ENCODE measurements around the gene VCP.
"Not testable (repeated sequence)": the region's sequence is repeated elsewhere in the genome, so short reads cannot be mapped to it uniquely, and the experiment has no call there.

Gene VCP

DNA sequence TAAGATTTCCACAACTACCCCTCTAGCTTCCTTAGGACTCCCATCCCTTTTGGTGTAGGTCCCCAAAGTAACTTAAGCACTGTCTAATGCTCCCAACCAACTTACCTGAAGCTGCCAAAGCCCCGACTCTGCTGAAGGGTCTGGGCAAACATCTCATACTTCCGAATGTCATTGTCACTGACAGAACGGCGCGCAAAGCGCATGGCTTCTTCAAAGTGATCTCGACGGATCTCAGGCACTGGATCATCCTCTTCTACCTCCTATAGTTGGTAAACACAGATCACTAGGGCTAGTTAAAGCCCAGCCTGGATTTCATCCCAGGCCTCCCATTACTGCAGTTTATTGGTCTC, 15.2 kb downstream of the VCP start:
- DNase-seq = no peak

DNA sequence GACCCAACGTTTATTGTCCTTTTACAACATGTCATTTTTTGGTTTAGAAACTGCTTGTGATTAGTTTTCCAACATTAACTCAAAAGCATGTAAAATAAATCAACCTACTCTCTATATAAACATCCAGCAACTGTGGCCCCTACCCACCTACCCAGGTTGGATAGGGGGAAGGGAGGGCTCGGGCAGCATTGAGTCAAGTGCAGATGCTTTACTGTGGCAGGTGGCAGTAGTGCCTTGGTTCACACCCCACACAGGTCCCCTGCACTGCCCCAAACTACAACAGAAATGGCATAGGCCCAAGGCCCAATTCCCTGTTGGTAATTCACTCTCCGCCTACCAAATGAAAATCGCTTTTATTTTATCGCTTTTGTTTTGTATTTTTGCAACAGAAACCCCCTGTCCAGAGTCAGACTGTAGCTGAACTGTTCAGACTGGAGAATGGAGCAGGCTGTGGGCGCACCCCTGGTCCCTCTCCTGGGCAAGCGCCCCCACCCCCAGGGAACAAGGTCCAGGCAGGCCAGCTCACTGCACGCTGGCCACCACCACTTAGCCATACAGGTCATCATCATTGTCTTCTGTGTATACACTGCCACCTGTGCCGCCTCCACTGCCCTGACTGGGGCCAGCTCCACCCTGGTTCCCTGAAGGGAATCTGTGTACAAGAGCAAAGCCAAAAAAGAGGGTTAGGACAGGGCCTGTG, 15.7 kb downstream of the VCP start:
- DNase-seq = no peak

DNA sequence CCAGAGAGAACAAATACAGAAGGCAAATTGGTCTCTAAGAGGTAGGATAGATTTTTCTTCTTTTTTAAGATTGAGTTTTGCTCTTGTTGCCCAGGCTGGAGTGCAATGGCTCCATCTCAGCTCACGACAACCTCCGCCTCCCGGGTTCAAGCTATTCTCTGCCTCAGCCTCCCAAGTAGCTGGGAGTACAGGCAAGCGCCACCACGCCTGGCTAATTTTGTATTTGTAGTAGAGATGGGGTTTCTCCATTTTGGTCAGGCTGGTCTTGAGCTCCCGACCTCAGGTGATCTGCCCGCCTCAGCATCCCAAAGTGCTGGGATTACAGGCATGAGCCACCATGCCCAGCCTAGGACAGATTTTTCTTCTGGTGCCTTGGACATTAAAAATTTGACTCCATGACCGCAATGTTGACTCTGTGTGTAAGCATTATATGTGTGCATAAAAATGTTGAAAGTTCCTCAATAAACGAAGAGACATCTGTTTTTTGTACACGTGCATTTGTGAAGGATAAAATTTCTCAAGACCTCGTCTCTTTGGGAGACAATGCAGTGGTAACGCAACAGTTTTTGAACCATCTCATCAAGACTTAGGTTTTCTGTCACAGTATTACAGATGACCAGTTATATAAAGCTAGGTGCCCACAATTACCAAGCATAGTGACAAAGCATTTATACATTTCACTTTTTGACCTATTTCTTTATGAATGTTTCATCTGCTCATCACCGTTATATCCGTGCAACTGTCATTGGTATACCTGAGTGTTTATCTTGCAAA, 17.4 kb downstream of the VCP start:
- DNase-seq = no peak

DNA sequence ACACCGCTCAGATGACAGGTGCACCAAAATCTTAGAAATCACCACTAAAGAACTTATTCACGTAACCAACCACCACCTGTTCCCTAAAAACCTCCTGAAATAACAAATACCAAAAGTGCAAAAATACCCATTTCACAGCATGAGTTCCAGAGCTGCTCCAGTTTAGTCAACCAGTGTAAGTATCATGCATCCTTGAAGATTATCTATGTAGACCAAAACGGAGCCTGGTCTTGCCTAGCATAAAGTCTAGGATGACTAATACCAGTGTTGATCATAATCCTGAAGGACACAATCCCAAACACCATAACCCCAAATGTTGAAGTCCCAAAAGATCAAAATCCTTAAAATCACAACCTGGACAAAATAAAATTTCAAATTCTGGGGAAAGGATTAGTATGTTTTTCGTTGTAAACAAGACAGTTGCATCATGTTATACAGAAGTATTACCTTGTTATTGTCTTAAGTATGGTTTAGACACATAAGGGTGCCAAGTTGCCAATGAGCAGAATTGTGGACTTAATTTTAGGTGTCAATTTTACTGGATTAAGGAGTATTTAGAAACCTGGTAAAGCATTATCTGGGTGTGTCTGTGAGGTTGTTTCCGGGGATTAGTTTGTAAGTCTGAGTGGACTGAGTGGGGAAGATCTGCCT, 18.1 kb downstream of the VCP start:
- no peak for DNase-seq

DNA sequence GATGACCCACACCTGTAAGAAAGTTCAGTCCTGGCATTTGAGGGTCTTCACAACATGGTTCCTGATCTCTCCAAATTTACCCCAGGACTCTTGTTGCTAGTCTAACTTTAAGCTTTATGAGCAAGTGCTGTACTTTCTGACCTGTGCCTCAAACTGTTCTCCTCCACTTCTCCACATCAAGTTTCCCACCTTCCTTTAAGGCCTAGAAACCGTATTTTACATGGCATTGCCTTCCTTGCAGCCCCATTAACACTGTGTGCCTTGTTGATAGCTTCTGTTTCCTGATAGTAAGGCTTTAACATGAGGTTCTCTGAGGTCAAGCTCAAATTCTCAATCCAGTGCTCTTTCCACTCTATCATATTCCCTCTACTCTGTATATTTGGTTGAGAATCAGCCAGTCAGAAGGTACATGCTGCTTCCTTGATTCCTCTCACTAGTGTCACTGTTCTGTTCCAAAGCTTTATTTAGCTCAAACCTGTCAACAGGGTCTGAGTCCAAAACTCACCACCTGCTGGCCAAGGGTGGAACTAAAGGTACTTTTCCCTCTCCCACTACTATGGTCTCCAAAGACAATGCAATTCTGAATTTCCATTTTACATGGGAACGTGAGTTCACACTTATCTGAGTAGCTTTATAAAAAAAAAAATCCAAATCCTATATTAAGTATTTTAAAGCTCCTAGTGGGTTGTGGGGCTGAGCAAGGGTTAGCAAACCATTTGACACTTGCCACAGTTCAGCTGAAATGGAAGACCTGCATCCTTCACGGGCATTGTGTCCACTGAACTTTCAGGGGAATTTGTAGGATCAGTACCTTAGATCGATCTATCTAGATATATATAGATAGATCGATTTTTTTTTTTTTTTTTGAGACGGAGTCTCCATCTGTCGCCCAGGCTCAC, 21.1 kb downstream of the VCP start:
- peak; percentile 5 for DNase-seq

DNA sequence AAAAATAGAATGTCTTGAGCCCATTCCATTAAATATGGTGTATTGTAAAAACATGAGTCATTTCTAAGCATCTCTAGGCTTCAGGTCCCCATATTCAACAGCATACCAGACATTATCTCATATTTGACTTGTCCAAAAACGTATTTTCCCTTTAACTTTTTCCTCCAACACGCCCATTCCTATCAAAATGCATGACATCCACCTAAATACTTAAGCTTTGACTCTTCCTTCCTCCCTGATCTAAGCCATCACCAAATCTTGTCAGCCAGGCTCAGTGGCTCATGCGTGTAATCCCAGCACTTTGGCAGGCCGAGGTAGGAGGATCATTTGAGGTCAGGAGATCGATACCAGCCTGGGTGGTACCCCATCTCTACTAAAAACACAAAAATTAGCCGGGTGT, 23.9 kb downstream of the VCP start:
- no peak for DNase-seq

DNA sequence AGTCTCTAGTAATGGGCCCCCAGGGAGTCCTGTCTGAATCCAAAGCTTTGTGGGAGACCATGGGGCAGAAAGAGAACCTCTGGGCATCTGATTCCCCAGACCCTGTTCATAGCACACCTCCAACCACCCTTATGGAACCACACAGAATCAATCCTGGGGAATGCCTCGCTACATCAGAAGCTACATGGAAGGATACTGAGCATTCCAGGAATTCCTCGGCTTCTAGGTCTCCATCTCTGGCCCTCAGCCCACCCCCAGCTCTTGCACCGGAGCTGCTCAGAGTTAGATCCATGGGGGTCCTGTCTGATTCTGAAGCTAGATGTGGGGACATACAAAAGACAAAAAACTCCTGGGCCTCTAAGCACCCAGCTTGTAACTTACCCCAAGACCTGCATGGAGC, 28.4 kb downstream of the VCP start:
- DNase-seq = no peak

DNA sequence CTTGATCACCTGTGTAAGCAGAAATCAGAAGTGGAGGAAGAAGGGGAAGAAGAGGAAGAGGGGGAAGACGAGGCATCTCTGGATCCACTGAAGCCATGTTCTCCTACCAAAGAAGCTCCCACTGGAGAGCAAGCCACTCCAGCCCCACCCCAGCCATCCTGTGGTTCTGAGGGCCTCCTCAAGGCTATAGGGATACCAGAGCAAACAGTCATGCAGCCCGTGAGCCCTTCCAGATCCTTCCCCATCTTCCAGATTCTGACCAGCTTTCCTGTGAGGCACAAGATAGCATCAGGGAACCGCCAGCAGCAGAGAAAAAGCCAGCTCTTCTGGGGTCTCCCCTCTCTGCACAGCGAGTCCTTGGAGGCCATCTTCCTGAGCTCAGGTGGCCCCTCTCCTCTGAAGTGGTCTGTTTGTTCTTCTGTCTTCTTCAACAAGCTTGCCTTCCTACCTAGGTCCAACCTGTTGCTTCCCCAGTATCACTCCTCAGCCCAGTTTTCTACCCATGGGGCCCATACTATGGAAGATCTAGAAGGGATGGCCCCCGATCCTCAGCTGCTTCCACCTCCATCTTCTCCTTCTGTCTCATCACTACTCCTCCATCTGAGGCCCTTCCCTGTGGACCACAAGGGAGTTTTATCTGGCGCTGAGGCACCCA, 29.4 kb downstream of the VCP start:
- DNase-seq = no peak

DNA sequence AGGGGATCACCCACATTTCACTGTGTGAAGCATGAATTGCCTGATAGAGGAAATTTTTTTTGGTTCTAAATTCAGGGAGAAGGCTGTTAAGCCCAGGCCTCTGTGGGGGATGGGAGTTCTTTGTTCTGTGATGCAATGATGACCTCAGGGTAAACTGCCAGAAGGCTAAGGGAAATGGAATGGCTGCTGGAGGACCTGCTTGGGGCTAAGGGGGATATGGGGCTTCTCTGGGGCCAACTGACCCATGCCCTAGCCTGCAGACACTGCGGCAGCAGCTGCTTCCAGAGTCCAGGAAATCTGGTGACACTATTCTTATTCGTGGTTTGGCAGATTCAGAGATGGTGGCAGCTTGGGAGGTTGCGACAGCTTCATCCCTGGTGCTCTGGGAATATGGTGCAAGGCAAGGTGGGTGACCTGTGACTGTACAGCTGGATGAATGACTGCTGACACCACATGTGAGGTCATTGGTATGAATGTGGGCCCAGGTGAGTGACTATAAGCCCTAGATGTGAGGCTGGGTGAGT, 30.3 kb downstream of the VCP start:
- DNase-seq = no peak

DNA sequence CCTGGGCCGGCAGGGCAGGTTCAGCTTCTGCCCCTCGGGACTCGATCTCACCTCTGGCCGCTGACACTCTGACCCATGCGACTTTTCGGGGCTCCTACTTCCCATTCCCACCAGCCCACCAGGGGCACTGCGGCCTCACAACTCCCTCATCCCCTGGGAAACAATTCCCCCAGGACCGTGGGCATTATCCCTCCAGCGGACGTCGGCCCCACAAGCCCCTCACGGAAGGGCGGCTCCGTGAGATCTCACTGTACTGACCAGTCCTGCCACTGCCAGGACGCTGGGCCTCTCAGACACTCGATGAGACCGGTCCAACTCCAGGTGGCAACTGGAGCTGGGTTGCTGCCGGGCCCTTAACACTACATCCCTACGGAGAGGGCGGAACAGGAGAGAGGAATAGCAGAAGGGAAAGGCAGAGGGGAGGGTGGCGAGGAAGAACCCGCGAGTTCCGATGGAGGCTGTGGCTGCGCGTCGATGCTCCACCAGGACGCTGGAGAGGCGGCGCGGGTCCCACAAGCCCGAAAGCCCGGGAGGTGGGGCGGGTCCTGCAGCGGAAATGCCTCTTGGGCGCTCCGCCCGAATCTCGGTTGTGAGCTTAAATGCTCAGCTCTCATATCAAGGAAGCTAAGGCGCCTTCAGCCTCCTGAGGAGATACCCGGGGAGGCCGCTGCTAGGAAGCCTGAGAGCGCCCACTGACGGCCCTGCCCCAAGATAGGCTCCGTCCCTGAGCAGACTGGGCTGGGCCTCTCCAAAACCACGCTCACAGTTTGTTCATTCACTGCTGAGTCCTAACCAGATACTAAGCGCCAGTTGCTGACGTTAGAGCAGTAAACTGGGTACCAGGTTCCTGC, 36.3 kb downstream of the VCP start:
- DNase-seq = no peak

DNA sequence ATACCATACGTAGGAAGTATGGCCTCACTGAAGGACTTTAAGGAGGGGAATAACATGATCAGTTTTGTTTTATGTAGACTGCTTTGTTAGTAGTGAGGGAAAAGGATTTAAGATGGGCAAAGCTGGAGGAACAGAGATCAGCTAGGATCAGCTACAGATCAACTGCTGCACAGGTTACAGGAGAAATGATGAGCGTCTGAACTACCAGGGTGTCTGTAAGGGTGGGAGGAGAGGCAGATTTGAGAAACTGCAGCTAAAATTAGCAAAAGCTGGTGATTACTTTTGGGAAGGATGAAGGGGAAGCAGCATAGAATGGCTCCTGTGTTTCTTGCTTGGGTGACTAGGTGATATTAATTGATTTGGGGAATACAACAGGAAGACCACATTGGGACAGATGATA, 39.3 kb downstream of the VCP start:
- DNase-seq = no peak

DNA sequence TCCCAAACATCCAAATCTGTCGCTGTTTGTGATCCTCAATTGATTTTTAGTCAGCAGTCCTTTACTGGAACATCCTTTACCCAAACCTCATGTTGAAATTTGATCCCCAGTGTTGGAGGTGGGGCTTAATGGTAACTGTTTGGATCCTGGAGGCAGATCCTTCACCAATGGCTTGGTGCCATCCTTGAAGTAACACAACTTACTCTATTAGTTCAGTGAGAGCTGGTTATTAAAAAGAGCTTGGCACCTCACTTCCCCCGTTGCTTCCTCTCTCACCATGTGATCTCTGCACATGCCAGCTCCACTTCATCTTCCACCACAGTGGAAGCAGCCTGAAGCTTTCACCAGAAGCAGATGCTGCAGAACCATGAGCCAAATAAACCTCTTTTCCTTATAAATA, 42.6 kb downstream of the VCP start:
- DNase-seq = no peak

DNA sequence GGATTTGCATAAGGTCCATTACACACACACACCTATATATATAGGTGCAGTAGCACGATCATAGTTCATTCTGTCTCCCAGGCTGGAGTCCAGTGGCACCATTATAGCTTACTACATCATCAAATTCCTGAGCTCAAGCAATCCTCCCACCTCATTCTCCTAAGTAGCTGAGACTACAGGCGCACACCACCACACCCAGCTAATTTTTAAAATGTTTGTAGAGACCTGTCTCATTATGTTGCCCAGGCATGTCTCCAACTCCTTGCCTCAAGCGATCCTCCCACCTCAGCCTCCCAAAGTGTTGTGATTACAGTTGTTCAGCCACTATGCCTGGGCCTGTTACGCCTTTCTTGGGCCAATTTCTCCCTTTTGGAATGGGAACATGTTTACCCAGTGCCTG, 43.2 kb downstream of the VCP start:
- no peak for DNase-seq

DNA sequence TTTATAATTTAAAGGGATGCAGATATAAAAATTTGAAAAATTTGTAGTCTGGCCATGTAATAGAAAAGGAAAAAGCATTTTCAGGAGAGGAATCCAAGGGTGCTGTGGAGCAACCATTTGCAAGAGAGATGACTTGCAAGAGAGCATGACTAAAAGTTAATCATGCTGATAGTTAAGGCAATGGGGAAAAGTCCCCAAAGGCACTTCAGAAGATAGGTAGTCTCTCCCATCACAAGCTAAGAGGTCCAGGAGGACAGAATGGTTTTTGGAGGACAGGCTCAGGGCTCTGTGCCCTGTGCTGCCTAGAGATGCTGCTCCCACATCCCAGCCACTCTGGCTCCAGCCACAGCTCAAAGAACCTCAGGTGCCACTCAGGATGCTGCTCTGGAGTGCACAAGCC, 44.1 kb downstream of the VCP start:
- DNase-seq = no peak

DNA sequence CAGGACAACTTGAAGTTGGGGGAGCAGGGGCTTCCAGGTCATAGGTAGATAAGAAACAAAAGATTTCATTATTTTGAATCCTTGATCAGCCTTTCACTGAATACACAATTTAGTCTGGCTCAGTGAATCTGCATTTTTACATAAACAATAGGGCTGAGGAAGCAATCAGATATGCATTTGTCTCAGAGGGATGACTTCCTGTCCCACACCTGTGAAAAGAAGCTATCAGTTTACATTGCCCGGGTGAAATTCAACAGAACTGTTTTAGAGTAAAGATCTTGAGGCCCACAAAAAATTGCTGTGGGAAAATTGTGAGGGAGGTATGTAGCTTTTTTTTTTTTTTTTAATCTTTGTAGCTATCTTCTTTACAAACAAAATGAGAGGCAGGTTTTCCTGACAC, 44.6 kb downstream of the VCP start:
- DNase-seq = no peak

DNA sequence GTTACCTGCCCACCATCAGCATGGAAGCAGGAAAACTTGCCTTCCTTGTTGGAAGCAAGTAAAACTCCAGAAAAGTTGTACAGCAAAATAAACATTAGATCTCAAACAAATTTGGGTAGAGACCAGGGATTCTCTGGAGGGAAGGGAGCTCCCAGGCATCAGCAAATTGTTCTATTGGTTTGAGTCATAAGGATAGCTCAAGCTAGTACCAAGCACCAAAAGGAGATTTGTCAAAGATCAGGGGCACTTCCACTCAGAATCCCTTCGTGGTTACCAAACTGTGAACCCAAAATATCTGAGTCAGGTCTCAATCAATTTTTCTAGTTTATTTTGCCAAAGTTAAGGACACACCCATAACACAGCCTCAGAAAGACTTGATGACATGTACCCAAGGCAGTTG, 45.1 kb downstream of the VCP start:
- no peak for DNase-seq

DNA sequence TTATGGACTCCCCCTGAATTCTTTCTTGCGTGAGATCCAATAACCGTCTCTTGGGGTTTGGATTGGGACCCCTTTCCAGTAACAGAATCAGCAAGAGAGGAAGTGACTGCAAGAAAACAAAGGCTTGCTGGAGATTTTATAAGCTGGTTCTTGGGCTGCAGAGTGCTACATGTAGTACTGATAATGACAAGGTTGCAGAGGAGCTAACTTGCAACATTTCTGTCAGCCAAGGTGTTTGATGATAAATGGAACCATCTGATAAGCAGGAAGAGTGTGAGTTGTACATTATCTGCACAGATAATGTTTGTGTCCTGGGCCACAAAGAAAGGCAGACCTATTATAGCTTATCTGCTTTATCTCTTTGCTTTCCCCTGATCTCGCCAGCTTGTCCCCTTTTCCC, 45.8 kb downstream of the VCP start:
- no peak for DNase-seq

DNA sequence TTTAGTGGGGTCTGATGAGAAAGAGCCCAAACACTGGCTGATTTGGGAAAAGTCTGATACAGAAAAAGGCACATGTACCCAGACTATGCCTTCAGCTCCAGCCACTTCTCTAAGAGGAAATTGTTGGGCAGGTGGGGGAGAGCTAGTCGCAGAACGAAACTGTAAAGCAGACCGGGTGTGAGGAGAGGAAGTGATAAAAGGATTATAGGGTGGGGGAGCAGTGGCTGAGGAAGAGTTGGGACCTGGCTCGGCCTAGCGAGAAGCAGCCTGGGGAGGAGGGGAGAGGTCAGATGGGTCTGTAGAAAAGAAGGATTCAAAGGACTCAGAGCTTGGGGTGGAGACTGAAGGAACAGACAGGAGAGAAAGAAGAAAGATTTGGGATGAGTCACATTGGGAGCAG, 49.0 kb downstream of the VCP start:
- not testable (repeated sequence) for DNase-seq

DNA sequence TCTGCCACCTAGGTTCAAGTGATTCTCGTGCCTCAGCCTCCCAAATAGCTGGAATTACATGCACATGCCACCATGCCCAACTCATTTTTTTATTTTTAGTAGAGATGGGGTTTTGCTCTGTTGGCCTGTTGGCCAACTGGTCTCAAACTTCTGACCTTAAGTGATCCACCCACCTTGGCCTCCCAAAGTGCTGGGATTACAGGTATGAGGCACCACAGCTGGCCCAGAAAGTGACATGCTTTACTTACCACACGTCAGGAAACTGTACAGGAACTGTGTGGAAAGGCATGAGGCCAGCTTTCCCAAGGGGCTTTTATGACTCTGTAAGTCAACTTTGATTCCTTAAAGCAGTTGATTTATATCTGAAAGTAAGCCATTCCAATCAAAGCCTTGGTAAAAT, 57.9 kb downstream of the VCP start:
- DNase-seq = no peak

DNA sequence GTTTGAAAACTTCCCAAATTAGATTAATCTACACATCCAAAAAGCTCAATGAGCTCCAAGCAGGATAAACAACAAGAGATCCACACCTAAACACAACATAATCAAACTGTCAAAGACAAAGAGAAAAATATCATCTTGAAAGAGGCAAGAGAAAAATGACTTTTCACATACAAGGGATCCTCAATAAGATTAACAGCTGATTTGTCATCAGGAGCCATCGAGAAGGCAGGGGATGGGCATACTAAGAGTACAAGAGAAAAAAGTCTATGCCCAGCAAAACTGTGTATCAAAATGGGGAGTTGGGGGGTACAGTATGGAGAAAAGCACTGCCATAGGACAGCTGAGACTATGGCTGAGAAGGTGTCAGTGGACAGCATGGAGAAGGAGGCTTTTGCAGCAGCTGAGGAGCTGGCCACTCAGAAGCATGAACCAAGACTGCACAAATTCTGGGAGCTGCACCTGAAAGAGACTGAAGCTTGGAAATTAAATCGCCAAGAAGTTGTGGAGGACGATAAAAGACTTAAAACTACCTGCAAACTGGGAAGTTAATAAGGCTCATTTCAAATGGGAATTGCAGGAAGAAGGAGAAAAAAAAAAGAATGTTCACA, 62.0 kb downstream of the VCP start:
- no peak for DNase-seq
